ENCODE data around the gene ASB6.

DNA sequence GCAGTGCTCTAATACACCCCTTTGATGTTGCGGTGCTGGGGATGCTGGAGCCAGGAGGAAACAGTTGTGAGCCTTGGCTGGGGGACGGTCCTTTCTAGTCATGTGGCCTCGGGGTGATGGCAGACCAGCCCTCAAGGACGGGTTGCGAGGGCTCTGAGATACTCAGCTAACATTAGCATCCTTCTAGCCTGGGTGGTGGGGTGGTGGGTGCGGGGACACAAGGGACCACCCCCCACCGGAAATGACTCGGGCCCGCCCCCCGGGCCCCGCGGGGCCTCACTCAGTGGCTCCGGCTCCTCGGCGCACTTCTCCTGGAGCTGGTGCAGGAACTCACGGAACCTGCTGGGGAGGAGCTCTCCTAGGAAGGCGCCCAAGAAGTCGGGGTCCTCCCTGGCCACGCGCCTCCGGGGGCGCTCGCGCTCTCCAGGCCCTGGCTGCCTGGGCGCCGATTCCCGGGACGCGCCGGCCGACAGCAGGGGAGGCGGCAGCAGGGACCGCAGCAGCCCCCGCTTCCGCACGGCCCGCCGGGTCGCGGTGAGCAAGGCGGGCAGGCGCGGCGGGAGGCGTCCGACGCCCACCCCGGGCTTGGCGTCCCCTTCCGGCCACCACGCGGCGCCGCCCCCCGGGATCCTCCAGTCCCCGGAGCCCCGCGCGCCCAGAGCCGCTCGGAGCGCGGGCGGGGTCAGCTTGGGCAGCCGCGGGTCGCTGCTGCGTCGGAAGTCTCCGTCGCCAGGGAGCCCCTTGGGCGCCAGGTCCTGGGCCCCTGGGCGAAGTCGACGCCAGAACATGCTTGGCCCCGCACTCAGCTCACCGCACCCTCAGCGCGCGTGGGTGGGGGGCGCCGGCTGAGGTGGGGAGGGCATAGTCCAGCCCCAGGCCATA, 21.9 kb downstream of the ASB6 start:
- TF ChIP-seq TAF1 (IDR thresholded peaks at IDR 0.05; ENCODE audit: borderline replicate concordance, insufficient read depth, low read length) (no peak), POLR2AphosphoS5 (IDR thresholded peaks at IDR 0.05; ENCODE audit: low read depth, low read length) (no peak), FOXP2 (optimal IDR thresholded peaks at IDR 0.05; ENCODE audit: borderline replicate concordance, extremely low read depth, extremely low read length, insufficient read depth) (no peak), SIN3A (IDR thresholded peaks at IDR 0.05; ENCODE audit: borderline replicate concordance, insufficient read depth, low read length) (no peak)
- TF ChIP-seq, protein P1, sequence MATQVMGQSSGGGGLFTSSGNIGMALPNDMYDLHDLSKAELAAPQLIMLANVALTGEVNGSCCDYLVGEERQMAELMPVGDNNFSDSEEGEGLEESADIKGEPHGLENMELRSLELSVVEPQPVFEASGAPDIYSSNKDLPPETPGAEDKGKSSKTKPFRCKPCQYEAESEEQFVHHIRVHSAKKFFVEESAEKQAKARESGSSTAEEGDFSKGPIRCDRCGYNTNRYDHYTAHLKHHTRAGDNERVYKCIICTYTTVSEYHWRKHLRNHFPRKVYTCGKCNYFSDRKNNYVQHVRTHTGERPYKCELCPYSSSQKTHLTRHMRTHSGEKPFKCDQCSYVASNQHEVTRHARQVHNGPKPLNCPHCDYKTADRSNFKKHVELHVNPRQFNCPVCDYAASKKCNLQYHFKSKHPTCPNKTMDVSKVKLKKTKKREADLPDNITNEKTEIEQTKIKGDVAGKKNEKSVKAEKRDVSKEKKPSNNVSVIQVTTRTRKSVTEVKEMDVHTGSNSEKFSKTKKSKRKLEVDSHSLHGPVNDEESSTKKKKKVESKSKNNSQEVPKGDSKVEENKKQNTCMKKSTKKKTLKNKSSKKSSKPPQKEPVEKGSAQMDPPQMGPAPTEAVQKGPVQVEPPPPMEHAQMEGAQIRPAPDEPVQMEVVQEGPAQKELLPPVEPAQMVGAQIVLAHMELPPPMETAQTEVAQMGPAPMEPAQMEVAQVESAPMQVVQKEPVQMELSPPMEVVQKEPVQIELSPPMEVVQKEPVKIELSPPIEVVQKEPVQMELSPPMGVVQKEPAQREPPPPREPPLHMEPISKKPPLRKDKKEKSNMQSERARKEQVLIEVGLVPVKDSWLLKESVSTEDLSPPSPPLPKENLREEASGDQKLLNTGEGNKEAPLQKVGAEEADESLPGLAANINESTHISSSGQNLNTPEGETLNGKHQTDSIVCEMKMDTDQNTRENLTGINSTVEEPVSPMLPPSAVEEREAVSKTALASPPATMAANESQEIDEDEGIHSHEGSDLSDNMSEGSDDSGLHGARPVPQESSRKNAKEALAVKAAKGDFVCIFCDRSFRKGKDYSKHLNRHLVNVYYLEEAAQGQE (IDR thresholded peaks at IDR 0.05; ENCODE audit: insufficient read depth in 1 of 2, low read depth in 2 of 2, low read length in 2 of 2) = no peak
